ENCODE results near the gene NKD2. TPM values are rescaled to one million over a fixed set of nuclear protein-coding genes. Genes with fewer than 3 reads are reported as not detected.
"Not testable (repeated sequence)": the region's sequence is repeated elsewhere in the genome, so short reads cannot be mapped to it uniquely, and the experiment has no call there.

Gene NKD2
- total RNA-seq, 1 experiment from 2014 or later, result 0.37 TPM

DNA sequence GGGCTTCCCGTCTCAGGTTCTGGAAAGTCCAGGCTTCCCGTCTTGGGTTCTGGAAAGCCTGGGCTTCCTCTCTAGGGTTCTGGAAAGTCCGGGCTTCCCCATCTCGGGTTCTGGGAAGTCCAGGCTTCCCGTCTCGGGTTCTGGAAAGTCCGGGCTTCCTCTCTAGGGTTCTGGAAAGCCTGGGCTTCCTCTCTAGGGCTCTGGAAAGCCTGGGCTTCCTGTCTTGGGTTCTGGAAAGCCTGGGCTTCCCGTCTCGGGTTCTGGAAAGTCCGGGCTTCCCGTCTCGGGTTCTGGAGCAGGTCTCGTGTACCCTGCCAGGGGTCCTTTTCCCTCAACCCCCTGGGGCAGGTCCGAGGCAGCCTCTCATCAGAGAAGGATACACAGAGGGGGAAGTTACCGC lies 74.4 kb downstream of the NKD2 start:
- DNase-seq (ENCODE audit: low read depth in 1 of 2, low spot score in 2 of 2); H3K27ac ChIP-seq; H3K4me3 ChIP-seq; H3K27me3 ChIP-seq (replicated peaks); H3K4me1 ChIP-seq (replicated peaks): not testable (repeated sequence)
- peaks cover 35% of the 10 kb centered on the region for H3K36me3 ChIP-seq
- peaks cover 24% of the 10 kb centered on the region; the same call in 1 of the 2 replicates for H3K9me3 ChIP-seq (replicated peaks)

- H3K4me1 ChIP-seq (replicated peaks), result no peaks in the 10 kb centered on the region
- H3K36me3 ChIP-seq, result peaks cover 34% of the 10 kb centered on the region
- no peak overlapping the region for H3K27ac ChIP-seq
- DNase-seq (ENCODE audit: low read depth in 1 of 2, low spot score in 2 of 2), result no peak
- no peak overlapping the region for H3K4me3 ChIP-seq
- peaks cover 25% of the 10 kb centered on the region; the same call in 1 of the 2 replicates for H3K9me3 ChIP-seq (replicated peaks)
- no peaks in the 10 kb centered on the region for H3K27me3 ChIP-seq (replicated peaks)
Observed at GRCh38 chr5:1083823-1084605, 75.4 kb downstream of the NKD2 start.

DNA sequence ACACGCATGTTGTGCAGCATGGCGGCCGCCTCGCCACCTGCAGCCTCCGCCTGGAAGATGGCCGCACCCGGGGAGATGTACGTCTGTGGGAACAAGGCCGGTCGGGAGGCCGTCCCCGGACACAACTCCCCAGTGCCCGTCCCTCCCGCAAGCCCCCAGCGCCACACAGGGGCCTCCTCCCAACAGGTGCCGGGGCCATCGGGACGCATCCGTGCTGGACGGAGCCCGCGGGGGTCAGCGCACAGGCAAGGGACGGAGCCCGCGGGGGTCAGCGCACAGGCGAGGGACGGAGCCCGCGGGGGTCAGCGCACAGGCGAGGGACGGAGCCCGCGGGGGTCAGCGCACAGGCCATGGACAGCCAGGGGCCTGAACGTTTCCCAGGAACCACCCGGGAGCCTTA lies 76.8 kb downstream of the NKD2 start:
- peaks cover 28% of the 10 kb centered on the region; the same call in 1 of the 2 replicates for H3K9me3 ChIP-seq (replicated peaks)
- no peak for DNase-seq (ENCODE audit: low read depth in 1 of 2, low spot score in 2 of 2)
- H3K36me3 ChIP-seq, result peaks cover 30% of the 10 kb centered on the region
- H3K4me1 ChIP-seq (replicated peaks), result no peaks in the 10 kb centered on the region
- H3K27ac ChIP-seq, result no peak overlapping the region
- H3K27me3 ChIP-seq (replicated peaks), result no peaks in the 10 kb centered on the region
- H3K4me3 ChIP-seq, result no peak overlapping the region

DNA sequence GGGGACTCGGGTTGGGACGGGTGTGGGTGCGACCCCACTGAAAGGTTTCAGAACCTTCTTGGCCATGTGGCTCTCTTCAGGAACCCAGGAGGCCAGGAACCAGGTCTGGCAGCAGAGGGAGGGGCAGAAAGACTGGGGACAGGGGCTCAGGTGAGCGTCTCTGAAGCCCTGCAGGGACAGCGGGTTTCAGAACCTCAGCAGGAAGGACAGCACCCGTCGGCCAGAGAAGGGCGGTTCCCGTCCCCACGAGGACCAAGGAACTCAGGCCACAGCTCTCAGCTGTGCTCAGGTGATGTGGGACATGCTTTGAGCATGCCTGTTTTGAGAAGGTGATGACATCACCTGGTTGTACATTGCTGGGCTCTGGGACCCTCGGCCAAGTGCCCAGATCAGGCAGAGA lies 77.5 kb downstream of the NKD2 start:
- no peak for DNase-seq (ENCODE audit: low read depth in 1 of 2, low spot score in 2 of 2)
- H3K9me3 ChIP-seq (replicated peaks), result peaks cover 28% of the 10 kb centered on the region; the same call in 1 of the 2 replicates
- no peak overlapping the region for H3K4me3 ChIP-seq
- H3K36me3 ChIP-seq, result peaks cover 33% of the 10 kb centered on the region
- H3K27ac ChIP-seq, result no peak overlapping the region
- H3K4me1 ChIP-seq (replicated peaks), result no peaks in the 10 kb centered on the region
- H3K27me3 ChIP-seq (replicated peaks), result no peaks in the 10 kb centered on the region

- Histone ChIP-seq H3K9me3 (replicated peaks) (peaks cover 28% of the 10 kb centered on the region; the same call in 1 of the 2 replicates), H3K27ac (no peak overlapping the region), H3K36me3 (peaks cover 31% of the 10 kb centered on the region), H3K4me3 (no peak overlapping the region), H3K4me1 (replicated peaks) (no peaks in the 10 kb centered on the region), H3K27me3 (replicated peaks) (no peaks in the 10 kb centered on the region)
- DNase-seq (ENCODE audit: low read depth in 1 of 2, low spot score in 2 of 2), result no peak
Observed at GRCh38 chr5:1086871-1087270, 78.3 kb downstream of the NKD2 start.

- Histone ChIP-seq H3K27ac (no peak overlapping the region), H3K36me3 (peaks cover 31% of the 10 kb centered on the region), H3K27me3 (replicated peaks) (no peaks in the 10 kb centered on the region), H3K4me1 (replicated peaks) (no peaks in the 10 kb centered on the region), H3K9me3 (replicated peaks) (peaks cover 28% of the 10 kb centered on the region; the same call in 1 of the 2 replicates), H3K4me3 (no peak overlapping the region)
- no peak for DNase-seq (ENCODE audit: low read depth in 1 of 2, low spot score in 2 of 2)
Observed at GRCh38 chr5:1087428-1087827, 78.8 kb downstream of the NKD2 start.

GRCh38 chr5:1088031-1088430 lies 79.4 kb downstream of the NKD2 start:
- no peaks in the 10 kb centered on the region for H3K27me3 ChIP-seq (replicated peaks)
- H3K36me3 ChIP-seq, result peaks cover 33% of the 10 kb centered on the region
- H3K27ac ChIP-seq, result no peak overlapping the region
- DNase-seq (ENCODE audit: low read depth in 1 of 2, low spot score in 2 of 2), result no peak
- H3K9me3 ChIP-seq (replicated peaks), result peaks cover 28% of the 10 kb centered on the region; the same call in 1 of the 2 replicates
- no peak overlapping the region for H3K4me3 ChIP-seq
- no peaks in the 10 kb centered on the region for H3K4me1 ChIP-seq (replicated peaks)

Other genes starting within 250 kb of the NKD2 start
- not detected in 2 replicates for gene ZDHHC11B, start 224.1 kb upstream of the NKD2 start, total RNA-seq (2014; rRNA removed; shearing (Covaris generic))
- 0.05 TPM in 1 of 2 replicates, not detected in the other for gene ZDHHC11, start 157.8 kb upstream of the NKD2 start, total RNA-seq (2014; rRNA removed; shearing (Covaris generic))
- 71.5 and 77.6 TPM in 2 replicates for gene BRD9, start 116.0 kb upstream of the NKD2 start, total RNA-seq (2014; rRNA removed; shearing (Covaris generic))
- gene TRIP13, start 115.9 kb upstream of the NKD2 start, total RNA-seq (2014; rRNA removed; shearing (Covaris generic)), result 108 TPM in 2 replicates
- 11.9 and 16.9 TPM in 2 replicates for gene SLC12A7, start 103.3 kb downstream of the NKD2 start, total RNA-seq (2014; rRNA removed; shearing (Covaris generic))
- gene SLC6A19, start 192.8 kb downstream of the NKD2 start, total RNA-seq (2014; rRNA removed; shearing (Covaris generic)), result 0.03 TPM in 1 of 2 replicates, not detected in the other
- not detected in 2 replicates for gene SLC6A18, start 216.6 kb downstream of the NKD2 start, total RNA-seq (2014; rRNA removed; shearing (Covaris generic))

All from SJSA1 (cell line).